Measurements from ENCODE around the gene MYO18A.
A peak's percentile ranks its signal among the peaks of the same experiment; 100 is the strongest.

The MYO18A gene

GRCh38 chr17:29080965-29081364, 99.2 kb downstream of the MYO18A start:
- no peak overlapping the region for H4K91ac ChIP-seq (ENCODE audit: low read depth, low read length, poor library complexity)
- H3K27me3 ChIP-seq (ENCODE audit: control insufficient read depth in 3 of 3, insufficient read depth in 3 of 3, low read depth in 1 of 3, low read length in 3 of 3): no peaks in the 10 kb centered on the region
- no peak overlapping the region for H3K4me3 ChIP-seq (ENCODE audit: low read length in 2 of 2)
- H3K4me2 ChIP-seq (ENCODE audit: insufficient read depth, low read length, poor library complexity, severe bottlenecking): no peak overlapping the region
- no peaks in the 10 kb centered on the region for H3K9me3 ChIP-seq (replicated peaks in 1 of 2; ENCODE audit: control insufficient read depth in 2 of 2, insufficient read depth in 1 of 2, low read depth in 1 of 2, low read length in 2 of 2)
- DNase-seq (ENCODE audit: low spot score): no peak
- no peak overlapping the region for H4K8ac ChIP-seq (ENCODE audit: low read depth, low read length)
- no peak overlapping the region for H3K23ac ChIP-seq (ENCODE audit: low read depth, low read length, poor library complexity)
- H2AK5ac ChIP-seq (ENCODE audit: low read depth, low read length): no peak overlapping the region
- no peak overlapping the region for H3K4ac ChIP-seq (ENCODE audit: low read length)
- no peak overlapping the region for H3K14ac ChIP-seq (ENCODE audit: low read length)
- no peak overlapping the region for H3K18ac ChIP-seq (ENCODE audit: low read length)
- no peak overlapping the region for H2BK12ac ChIP-seq (ENCODE audit: low read length)
- H3K9ac ChIP-seq (ENCODE audit: low read depth, low read length, poor library complexity): no peak overlapping the region
- no peak overlapping the region for H2BK5ac ChIP-seq (ENCODE audit: low read length)
- no peak overlapping the region for H2BK120ac ChIP-seq (ENCODE audit: low read depth, low read length)
- no peaks in the 10 kb centered on the region for H3K79me1 ChIP-seq (ENCODE audit: low read depth, low read length)
- H3K27ac ChIP-seq (replicated peaks; ENCODE audit: low read length): no peak overlapping the region
- peaks cover 10 to 58% of the 10 kb centered on the region in 2 donors for H3K36me3 ChIP-seq (replicated peaks in 1 of 2; ENCODE audit: control insufficient read depth in 2 of 2, insufficient read depth in 2 of 2, low read length in 2 of 2)
- peaks cover 3 to 8% of the 10 kb centered on the region in 2 donors for H3K4me1 ChIP-seq (ENCODE audit: control insufficient read depth in 2 of 2, insufficient read depth in 1 of 2, low read depth in 1 of 2, low read length in 2 of 2)
- no peak overlapping the region for H2BK15ac ChIP-seq (ENCODE audit: low read length)
- no peak overlapping the region for H2AFZ ChIP-seq (ENCODE audit: low read length)
- WGBS, 2 donors (ENCODE audit: extremely low coverage in 2 of 2, insufficient read length in 2 of 2, insufficient replicate concordance in 1 of 2): no CpG with 5 or more reads among the region's 14 CpGs

- no peak overlapping the region for H3K4me3 ChIP-seq (ENCODE audit: low read length in 2 of 2)
- H2BK5ac ChIP-seq (ENCODE audit: low read length): peak overlapping the region; percentile 18
- peak overlapping the region; percentile 10 for H3K9ac ChIP-seq (ENCODE audit: low read depth, low read length, poor library complexity)
- peaks cover 7 to 53% of the 10 kb centered on the region in 2 donors for H3K36me3 ChIP-seq (replicated peaks in 1 of 2; ENCODE audit: control insufficient read depth in 2 of 2, insufficient read depth in 2 of 2, low read length in 2 of 2)
- no peak overlapping the region for H2BK12ac ChIP-seq (ENCODE audit: low read length)
- H3K4me2 ChIP-seq (ENCODE audit: insufficient read depth, low read length, poor library complexity, severe bottlenecking): no peak overlapping the region
- H3K79me1 ChIP-seq (ENCODE audit: low read depth, low read length): no peaks in the 10 kb centered on the region
- H2BK120ac ChIP-seq (ENCODE audit: low read depth, low read length): no peak overlapping the region
- no peaks in the 10 kb centered on the region for H3K27me3 ChIP-seq (ENCODE audit: control insufficient read depth in 3 of 3, insufficient read depth in 3 of 3, low read depth in 1 of 3, low read length in 3 of 3)
- peak overlapping the region; percentile 44 for H3K23ac ChIP-seq (ENCODE audit: low read depth, low read length, poor library complexity)
- H3K4ac ChIP-seq (ENCODE audit: low read length): no peak overlapping the region
- DNase-seq (ENCODE audit: low spot score): no peak
- no CpG with 5 or more reads among the region's 33 CpGs for WGBS, 2 donors (ENCODE audit: extremely low coverage in 2 of 2, insufficient read length in 2 of 2, insufficient replicate concordance in 1 of 2)
- no peak overlapping the region for H3K14ac ChIP-seq (ENCODE audit: low read length)
- no peak overlapping the region for H3K27ac ChIP-seq (replicated peaks; ENCODE audit: low read length)
- H4K8ac ChIP-seq (ENCODE audit: low read depth, low read length): no peak overlapping the region
- H3K4me1 ChIP-seq (ENCODE audit: control insufficient read depth in 2 of 2, insufficient read depth in 1 of 2, low read depth in 1 of 2, low read length in 2 of 2): peaks cover 3 to 8% of the 10 kb centered on the region in 2 donors
- no peak overlapping the region for H2AK5ac ChIP-seq (ENCODE audit: low read depth, low read length)
- no peak overlapping the region for H4K91ac ChIP-seq (ENCODE audit: low read depth, low read length, poor library complexity)
- no peak overlapping the region for H2BK15ac ChIP-seq (ENCODE audit: low read length)
- H3K9me3 ChIP-seq (replicated peaks in 1 of 2; ENCODE audit: control insufficient read depth in 2 of 2, insufficient read depth in 1 of 2, low read depth in 1 of 2, low read length in 2 of 2): no peaks in the 10 kb centered on the region
- H3K18ac ChIP-seq (ENCODE audit: low read length): no peak overlapping the region
- H2AFZ ChIP-seq (ENCODE audit: low read length): no peak overlapping the region
Measured at GRCh38 chr17:29080323-29080722, 99.9 kb downstream of the MYO18A start.

- Histone ChIP-seq H3K18ac (ENCODE audit: low read length) (no peak overlapping the region), H3K4me3 (ENCODE audit: low read length in 2 of 2) (no peak overlapping the region), H3K27ac (replicated peaks; ENCODE audit: low read length) (no peak overlapping the region), H3K9me3 (replicated peaks in 1 of 2; ENCODE audit: control insufficient read depth in 2 of 2, insufficient read depth in 1 of 2, low read depth in 1 of 2, low read length in 2 of 2) (no peaks in the 10 kb centered on the region), H4K8ac (ENCODE audit: low read depth, low read length) (no peak overlapping the region), H2BK15ac (ENCODE audit: low read length) (no peak overlapping the region), H4K91ac (ENCODE audit: low read depth, low read length, poor library complexity) (no peak overlapping the region), H3K4me2 (ENCODE audit: insufficient read depth, low read length, poor library complexity, severe bottlenecking) (no peak overlapping the region), H3K4ac (ENCODE audit: low read length) (no peak overlapping the region), H2BK12ac (ENCODE audit: low read length) (no peak overlapping the region), H2AFZ (ENCODE audit: low read length) (no peak overlapping the region), H3K27me3 (ENCODE audit: control insufficient read depth in 3 of 3, insufficient read depth in 3 of 3, low read depth in 1 of 3, low read length in 3 of 3) (no peaks in the 10 kb centered on the region), H3K9ac (ENCODE audit: low read depth, low read length, poor library complexity) (peak overlapping the region; percentile 10), H3K36me3 (replicated peaks in 1 of 2; ENCODE audit: control insufficient read depth in 2 of 2, insufficient read depth in 2 of 2, low read length in 2 of 2) (peaks cover 7 to 53% of the 10 kb centered on the region in 2 donors), H2BK120ac (ENCODE audit: low read depth, low read length) (no peak overlapping the region), H3K14ac (ENCODE audit: low read length) (no peak overlapping the region), H2BK5ac (ENCODE audit: low read length) (peak overlapping the region; percentile 18), H3K4me1 (ENCODE audit: control insufficient read depth in 2 of 2, insufficient read depth in 1 of 2, low read depth in 1 of 2, low read length in 2 of 2) (peaks cover 2 to 6% of the 10 kb centered on the region in 2 donors), H2AK5ac (ENCODE audit: low read depth, low read length) (no peak overlapping the region), H3K23ac (ENCODE audit: low read depth, low read length, poor library complexity) (peak overlapping the region; percentile 44), H3K79me1 (ENCODE audit: low read depth, low read length) (no peaks in the 10 kb centered on the region)
- WGBS, 2 donors (ENCODE audit: extremely low coverage in 2 of 2, insufficient read length in 2 of 2, insufficient replicate concordance in 1 of 2): no CpG with 5 or more reads among the region's 33 CpGs
- no peak for DNase-seq (ENCODE audit: low spot score)
Measured at GRCh38 chr17:29079887-29080286, 100.3 kb downstream of the MYO18A start.

GRCh38 chr17:29079433-29079832, 100.8 kb downstream of the MYO18A start:
- H2BK12ac ChIP-seq (ENCODE audit: low read length): no peak overlapping the region
- H3K18ac ChIP-seq (ENCODE audit: low read length): no peak overlapping the region
- H3K27me3 ChIP-seq (ENCODE audit: control insufficient read depth in 3 of 3, insufficient read depth in 3 of 3, low read depth in 1 of 3, low read length in 3 of 3): no peaks in the 10 kb centered on the region
- H4K8ac ChIP-seq (ENCODE audit: low read depth, low read length): no peak overlapping the region
- no peaks in the 10 kb centered on the region for H3K9me3 ChIP-seq (replicated peaks in 1 of 2; ENCODE audit: control insufficient read depth in 2 of 2, insufficient read depth in 1 of 2, low read depth in 1 of 2, low read length in 2 of 2)
- peaks cover 0 to 4% of the 10 kb centered on the region in 2 donors for H3K4me1 ChIP-seq (ENCODE audit: control insufficient read depth in 2 of 2, insufficient read depth in 1 of 2, low read depth in 1 of 2, low read length in 2 of 2)
- no peak overlapping the region for H2BK120ac ChIP-seq (ENCODE audit: low read depth, low read length)
- no peak overlapping the region for H3K4me2 ChIP-seq (ENCODE audit: insufficient read depth, low read length, poor library complexity, severe bottlenecking)
- H3K4ac ChIP-seq (ENCODE audit: low read length): no peak overlapping the region
- H2AK5ac ChIP-seq (ENCODE audit: low read depth, low read length): peak overlapping the region; percentile 10
- peak overlapping the region; percentile 70 for H3K23ac ChIP-seq (ENCODE audit: low read depth, low read length, poor library complexity)
- H3K14ac ChIP-seq (ENCODE audit: low read length): no peak overlapping the region
- no peak overlapping the region for H4K91ac ChIP-seq (ENCODE audit: low read depth, low read length, poor library complexity)
- DNase-seq (ENCODE audit: low spot score): no peak
- H2BK5ac ChIP-seq (ENCODE audit: low read length): no peak overlapping the region
- no peak overlapping the region for H2AFZ ChIP-seq (ENCODE audit: low read length)
- no peak overlapping the region for H3K9ac ChIP-seq (ENCODE audit: low read depth, low read length, poor library complexity)
- no peak overlapping the region for H3K4me3 ChIP-seq (ENCODE audit: low read length in 2 of 2)
- H3K27ac ChIP-seq (replicated peaks; ENCODE audit: low read length): no peak overlapping the region
- no peaks in the 10 kb centered on the region for H3K79me1 ChIP-seq (ENCODE audit: low read depth, low read length)
- no peak overlapping the region for H2BK15ac ChIP-seq (ENCODE audit: low read length)
- peaks cover 7 to 53% of the 10 kb centered on the region in 2 donors for H3K36me3 ChIP-seq (replicated peaks in 1 of 2; ENCODE audit: control insufficient read depth in 2 of 2, insufficient read depth in 2 of 2, low read length in 2 of 2)
- no CpG with 5 or more reads among the region's 16 CpGs for WGBS, 2 donors (ENCODE audit: extremely low coverage in 2 of 2, insufficient read length in 2 of 2, insufficient replicate concordance in 1 of 2)

Measured in neuronal stem cell (in vitro differentiated cells).